ENCODE results near the gene CXCL12.

CXCL12 gene

GRCh38 chr10:44415121-44415520, 30.2 kb upstream of the CXCL12 start:
- TF ChIP-seq CTCF (conservative IDR thresholded peaks at IDR 0.05) = no peak

GRCh38 chr10:44413416-44413815, 28.5 kb upstream of the CXCL12 start:
- H3K27ac ChIP-seq = no peak overlapping the region
- no peak for TF ChIP-seq CTCF (conservative IDR thresholded peaks at IDR 0.05)

More at GRCh38 chr10:44415121-44415520, 30.2 kb upstream of the CXCL12 start:
- H3K27ac ChIP-seq = no peak overlapping the region

- H3K27ac ChIP-seq = no peak overlapping the region
- TF ChIP-seq CTCF (conservative IDR thresholded peaks at IDR 0.05) = no peak
These were observed 26.4 kb upstream of the CXCL12 start for GRCh38 chr10:44411251-44411650.

- no peak for TF ChIP-seq CTCF (conservative IDR thresholded peaks at IDR 0.05)
- no peak overlapping the region for H3K27ac ChIP-seq
These were observed 20.0 kb upstream of the CXCL12 start for GRCh38 chr10:44404741-44405437.

DNA sequence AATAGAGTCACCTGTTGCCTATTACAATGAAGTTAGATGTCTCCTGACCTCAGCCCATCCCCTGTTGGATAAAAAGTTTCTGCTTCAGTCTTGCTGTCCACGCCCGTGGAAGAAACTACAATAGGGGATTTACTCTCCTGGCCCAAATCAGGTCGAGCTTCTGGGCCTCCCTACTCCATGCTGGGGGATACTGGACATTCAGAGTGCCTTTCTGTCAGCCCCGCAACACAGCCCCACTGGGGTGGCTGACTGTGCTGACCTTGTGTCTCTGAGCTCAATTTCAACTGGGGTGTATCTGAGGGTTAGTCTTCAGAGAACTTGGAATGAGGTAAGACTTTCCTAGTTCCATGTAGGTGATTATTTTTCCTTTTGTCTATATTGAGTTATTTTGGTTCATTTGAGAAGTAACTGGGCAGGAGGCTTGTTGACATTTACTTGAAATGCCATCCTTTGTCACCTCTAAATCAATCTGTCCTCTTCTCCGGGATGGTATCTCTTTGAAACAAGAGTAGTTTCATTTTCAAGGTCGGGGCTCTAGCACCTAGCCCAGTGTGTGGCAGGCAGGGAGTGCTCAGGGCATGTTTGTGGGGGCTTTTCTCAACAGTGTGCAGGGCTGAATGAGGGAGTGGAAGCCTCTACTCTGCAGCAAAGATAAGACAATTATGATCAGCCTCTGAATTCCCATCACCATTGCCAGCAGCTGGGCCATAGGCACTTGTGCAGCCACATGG, 17.7 kb upstream of the CXCL12 start:
- TF ChIP-seq CTCF (conservative IDR thresholded peaks at IDR 0.05) = no peak
- no peak overlapping the region for H3K27ac ChIP-seq

DNA sequence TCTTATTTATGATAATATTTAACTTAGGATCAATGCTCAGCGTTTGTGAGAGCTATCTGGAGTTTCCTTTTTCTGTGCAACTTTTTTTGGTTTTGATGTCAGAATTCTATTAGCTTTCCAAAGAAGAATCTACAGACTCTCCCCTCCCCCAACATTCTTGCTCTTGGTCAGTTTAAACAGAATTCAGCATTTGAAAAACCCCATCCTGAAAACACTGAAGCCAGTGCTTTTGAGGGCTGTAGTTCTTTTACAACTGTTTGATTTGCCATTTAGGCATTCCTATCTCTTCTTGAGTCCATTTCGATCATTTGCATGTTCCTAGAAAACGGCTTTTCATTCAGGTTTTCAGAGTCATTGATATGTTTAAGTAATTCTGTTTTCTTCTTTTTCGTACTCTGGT, 15.6 kb upstream of the CXCL12 start:
- TF ChIP-seq CTCF (conservative IDR thresholded peaks at IDR 0.05) = no peak
- no peak overlapping the region for H3K27ac ChIP-seq

DNA sequence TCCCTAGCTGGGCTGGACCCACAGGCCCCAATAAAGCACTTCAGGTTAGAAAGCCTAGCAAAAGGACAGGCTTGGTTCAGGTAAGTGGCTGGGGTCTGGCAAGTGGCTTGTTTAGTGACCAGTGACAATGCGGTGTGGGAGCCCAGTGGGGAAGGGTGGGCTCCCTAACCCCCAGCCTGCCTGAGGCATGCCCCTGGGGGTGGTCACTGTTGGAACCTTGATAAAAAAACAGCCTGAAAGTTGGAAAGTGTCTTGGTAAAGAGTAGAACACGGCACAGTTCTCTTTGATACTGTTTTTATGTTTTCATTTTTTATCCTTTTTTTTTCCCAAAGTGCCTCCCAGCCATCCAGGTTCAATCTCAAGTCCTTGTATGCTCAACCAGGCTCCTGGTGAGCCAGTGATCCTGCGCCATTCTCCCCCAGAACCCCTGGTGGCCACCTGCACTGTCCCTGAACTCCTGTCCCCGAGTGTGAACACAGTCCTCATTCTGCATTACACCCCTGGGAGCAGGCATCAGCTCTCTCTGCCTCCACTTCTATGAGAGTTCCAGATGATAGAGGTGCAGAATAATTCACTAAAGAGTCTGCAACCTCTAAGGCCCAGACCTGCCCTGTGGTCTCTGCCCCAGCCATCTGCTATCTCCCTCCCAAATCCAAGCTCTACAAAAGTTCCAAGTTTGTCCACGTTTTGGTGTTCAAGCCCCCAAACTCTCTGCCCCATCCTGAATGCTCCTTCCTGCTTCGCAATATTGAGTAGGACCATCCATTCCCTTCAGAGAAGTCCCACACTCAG, 15.0 kb upstream of the CXCL12 start:
- TF ChIP-seq CTCF (conservative IDR thresholded peaks at IDR 0.05) = no peak
- no peak overlapping the region for H3K27ac ChIP-seq
